Panc1 (cell line): ENCODE data around the gene FBXL12.

ENCODE experiments used
- CTCF ChIP-seq: fragments of 450-650 bp; IDR thresholded peaks from 2 replicates; pipeline ENCODE4 v1.5.1; 2017; ENCODE audit warnings: mild to moderate bottlenecking
- SIN3A ChIP-seq: IDR thresholded peaks from 2 replicates; pipeline ENCODE4 v1.6.1; 2012; ENCODE audit warnings: low read depth, mild to moderate bottlenecking, low read length, moderate library complexity, borderline replicate concordance; ENCODE audit not compliant: insufficient read depth

GRCh38 chr19:9838324-9838723 lies 19.4 kb upstream of the FBXL12 start:
- TF ChIP-seq SIN3A: no peak
- TF ChIP-seq CTCF: no peak
